ENCODE measurements around the gene LHX5. TPM values are rescaled to one million over a fixed set of nuclear protein-coding genes. Genes with fewer than 3 reads are reported as not detected.
"Not testable (repeated sequence)": the region's sequence is repeated elsewhere in the genome, so short reads cannot be mapped to it uniquely, and the experiment has no call there.

LHX5 gene
- total RNA-seq, 1 donor, result not detected

- H3K4me3 ChIP-seq (ENCODE audit: low read depth, low read length), result no peak overlapping the region
- DNase-seq (ENCODE audit: low read depth), result no peak
- no peak for TF ChIP-seq CTCF (IDR thresholded peaks at IDR 0.05; ENCODE audit: insufficient read depth, low read length)
Measured at GRCh38 chr12:113505941-113506340, 34.3 kb upstream of the LHX5 start.

GRCh38 chr12:113504917-113505316 lies 33.2 kb upstream of the LHX5 start:
- DNase-seq (ENCODE audit: low read depth), result no peak
- H3K4me3 ChIP-seq (ENCODE audit: low read depth, low read length), result no peak overlapping the region
- no peak for TF ChIP-seq CTCF (IDR thresholded peaks at IDR 0.05; ENCODE audit: insufficient read depth, low read length)

GRCh38 chr12:113500782-113501311 lies 29.2 kb upstream of the LHX5 start:
- no peak overlapping the region for H3K4me3 ChIP-seq (ENCODE audit: low read depth, low read length)
- DNase-seq (ENCODE audit: low read depth), result no peak
- no peak for TF ChIP-seq CTCF (IDR thresholded peaks at IDR 0.05; ENCODE audit: insufficient read depth, low read length)

GRCh38 chr12:113500306-113500675 lies 28.6 kb upstream of the LHX5 start:
- no peak for DNase-seq (ENCODE audit: low read depth)
- no peak for TF ChIP-seq CTCF (IDR thresholded peaks at IDR 0.05; ENCODE audit: insufficient read depth, low read length)
- no peak overlapping the region for H3K4me3 ChIP-seq (ENCODE audit: low read depth, low read length)

- DNase-seq (ENCODE audit: low read depth), result no peak
- H3K4me3 ChIP-seq (ENCODE audit: low read depth, low read length), result no peak overlapping the region
- no peak for TF ChIP-seq CTCF (IDR thresholded peaks at IDR 0.05; ENCODE audit: insufficient read depth, low read length)
Measured at GRCh38 chr12:113498490-113498889, 26.8 kb upstream of the LHX5 start.

- DNase-seq (ENCODE audit: low read depth), result no peak
- no peak for TF ChIP-seq CTCF (IDR thresholded peaks at IDR 0.05; ENCODE audit: insufficient read depth, low read length)
- no peak overlapping the region for H3K4me3 ChIP-seq (ENCODE audit: low read depth, low read length)
Measured at GRCh38 chr12:113497693-113498092, 26.0 kb upstream of the LHX5 start.

- DNase-seq (ENCODE audit: low read depth); H3K4me3 ChIP-seq (ENCODE audit: low read depth, low read length): not testable (repeated sequence)
Measured at GRCh38 chr12:113495941-113496340, 24.3 kb upstream of the LHX5 start.

Measured in fibroblast of the aortic adventitia (primary cell).